ENCODE measurements around the gene TBC1D8. TPM values are rescaled to one million over a fixed set of nuclear protein-coding genes. Genes with fewer than 3 reads are reported as not detected.

The TBC1D8 gene
- total RNA-seq, 3 donors from 2014 or later (not counting 1 experiment from before 2014, with no cell fraction given): 2.2 to 8.7 (median 5.1) TPM

DNA sequence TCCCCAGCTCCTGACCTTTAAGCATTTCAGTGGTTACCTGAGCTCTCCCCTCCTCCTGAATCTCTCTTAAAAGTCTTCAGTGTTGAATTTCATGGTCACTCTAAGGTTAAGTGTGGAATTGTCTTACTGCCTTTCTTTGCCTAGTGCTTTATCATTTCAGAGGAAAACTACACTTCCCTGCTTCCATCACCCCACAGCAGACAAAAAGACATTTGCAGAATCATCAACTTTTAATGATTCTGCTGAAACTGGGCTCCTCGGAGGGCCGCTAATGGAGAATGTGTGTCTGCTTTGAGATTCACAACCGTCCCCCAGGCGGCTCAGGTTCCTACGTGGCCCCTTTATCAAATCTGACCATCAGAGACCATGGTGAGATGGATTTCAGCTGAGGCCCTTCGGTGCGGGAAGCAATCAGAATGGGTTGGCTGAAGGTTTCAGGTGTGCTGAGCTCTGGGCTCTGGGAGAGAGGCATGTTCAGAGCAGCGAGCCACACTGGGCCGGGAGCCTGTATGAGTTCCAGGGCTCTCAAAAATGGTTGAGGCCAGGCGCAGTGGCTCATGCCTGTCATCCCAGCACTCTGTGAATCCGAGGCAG, 41.9 kb upstream of the TBC1D8 start:
- TF ChIP-seq, protein P1, sequence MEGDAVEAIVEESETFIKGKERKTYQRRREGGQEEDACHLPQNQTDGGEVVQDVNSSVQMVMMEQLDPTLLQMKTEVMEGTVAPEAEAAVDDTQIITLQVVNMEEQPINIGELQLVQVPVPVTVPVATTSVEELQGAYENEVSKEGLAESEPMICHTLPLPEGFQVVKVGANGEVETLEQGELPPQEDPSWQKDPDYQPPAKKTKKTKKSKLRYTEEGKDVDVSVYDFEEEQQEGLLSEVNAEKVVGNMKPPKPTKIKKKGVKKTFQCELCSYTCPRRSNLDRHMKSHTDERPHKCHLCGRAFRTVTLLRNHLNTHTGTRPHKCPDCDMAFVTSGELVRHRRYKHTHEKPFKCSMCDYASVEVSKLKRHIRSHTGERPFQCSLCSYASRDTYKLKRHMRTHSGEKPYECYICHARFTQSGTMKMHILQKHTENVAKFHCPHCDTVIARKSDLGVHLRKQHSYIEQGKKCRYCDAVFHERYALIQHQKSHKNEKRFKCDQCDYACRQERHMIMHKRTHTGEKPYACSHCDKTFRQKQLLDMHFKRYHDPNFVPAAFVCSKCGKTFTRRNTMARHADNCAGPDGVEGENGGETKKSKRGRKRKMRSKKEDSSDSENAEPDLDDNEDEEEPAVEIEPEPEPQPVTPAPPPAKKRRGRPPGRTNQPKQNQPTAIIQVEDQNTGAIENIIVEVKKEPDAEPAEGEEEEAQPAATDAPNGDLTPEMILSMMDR (IDR thresholded peaks at IDR 0.05): no peak
- Histone ChIP-seq H3K9me3 (ENCODE audit: control insufficient read depth, insufficient read depth, low read length) (peaks cover 10% of the 10 kb centered on the region), H3K4me3 (ENCODE audit: low read length) (no peak overlapping the region), H3K27ac (ENCODE audit: low read length) (no peak overlapping the region), H3K36me3 (ENCODE audit: control insufficient read depth, insufficient read depth, low read length) (no peaks in the 10 kb centered on the region), H3K27me3 (ENCODE audit: control insufficient read depth, insufficient read depth, low read length) (no peaks in the 10 kb centered on the region), H3K4me1 (ENCODE audit: control insufficient read depth, insufficient read depth, low read length) (peaks cover 4% of the 10 kb centered on the region)
- DNase-seq (no peak), ATAC-seq (no peak)
- 88% methylated on average over 11 of the region's 11 CpGs for WGBS (ENCODE audit: insufficient coverage)
- H3K4me3 Mint-ChIP-seq: no peak overlapping the region
- H3K9me3 Mint-ChIP-seq: no peaks in the 10 kb centered on the region
- H3K27ac Mint-ChIP-seq: no peak overlapping the region
- peaks cover 8 to 14% of the 10 kb centered on the region in 2 donors for H3K27me3 Mint-ChIP-seq (ENCODE audit: low read depth in 2 of 2)
- H3K36me3 Mint-ChIP-seq: no peaks in the 10 kb centered on the region
- intact Hi-C loops (cut with micrococcal nuclease): no loop called here
- H3K4me1 Mint-ChIP-seq: no peaks in the 10 kb centered on the region

DNA sequence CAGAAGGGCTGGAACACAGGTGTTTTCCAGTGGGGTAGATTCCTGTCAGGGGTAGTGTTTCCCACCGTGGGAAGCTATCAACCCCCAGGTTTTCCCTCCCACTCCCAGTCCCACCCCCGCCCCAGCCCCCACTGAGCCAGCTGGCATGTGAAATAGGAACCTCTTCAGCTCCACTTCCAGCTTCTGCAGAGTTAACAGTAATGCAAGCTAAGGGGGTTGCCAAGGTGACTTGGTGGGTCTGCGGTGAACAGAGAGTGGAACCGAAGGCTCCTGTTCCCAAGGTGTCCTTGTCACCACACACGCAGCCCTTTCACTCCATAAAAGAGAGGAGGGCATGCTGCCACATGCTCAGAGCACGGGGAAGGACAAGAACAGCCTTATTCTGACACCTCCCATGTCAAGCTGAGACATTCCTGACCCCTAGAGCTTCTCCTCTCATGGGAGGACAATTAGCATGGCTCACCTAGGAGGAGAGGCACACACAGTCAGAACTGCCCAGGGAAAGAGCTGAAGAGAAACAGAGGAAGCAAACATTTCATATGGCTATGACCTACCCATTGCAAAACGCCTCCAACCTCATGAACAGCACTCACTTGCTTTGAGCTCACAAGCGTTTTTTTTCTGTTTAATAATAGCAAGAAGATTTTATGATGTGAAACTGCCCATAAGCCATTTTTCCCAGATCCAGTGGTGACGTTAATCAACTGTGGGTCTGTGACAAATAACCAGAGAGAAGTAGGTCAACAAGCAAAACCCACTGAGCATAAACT, 39.8 kb upstream of the TBC1D8 start:
- TF ChIP-seq, protein P1 (IDR thresholded peaks at IDR 0.05): no peak
- Histone ChIP-seq H3K4me3 (ENCODE audit: low read length) (no peak overlapping the region), H3K9me3 (ENCODE audit: control insufficient read depth, insufficient read depth, low read length) (peaks cover 10% of the 10 kb centered on the region), H3K36me3 (ENCODE audit: control insufficient read depth, insufficient read depth, low read length) (no peaks in the 10 kb centered on the region), H3K27ac (ENCODE audit: low read length) (no peak overlapping the region), H3K27me3 (ENCODE audit: control insufficient read depth, insufficient read depth, low read length) (no peaks in the 10 kb centered on the region), H3K4me1 (ENCODE audit: control insufficient read depth, insufficient read depth, low read length) (peaks cover 4% of the 10 kb centered on the region)
- H3K4me1 Mint-ChIP-seq: no peaks in the 10 kb centered on the region
- peaks cover 3 to 4% of the 10 kb centered on the region in 2 donors for H3K27me3 Mint-ChIP-seq (ENCODE audit: low read depth in 2 of 2)
- DNase-seq: no peak
- intact Hi-C loops (cut with micrococcal nuclease): no loop called here
- H3K4me3 Mint-ChIP-seq: no peak overlapping the region
- no peak overlapping the region for H3K27ac Mint-ChIP-seq
- H3K36me3 Mint-ChIP-seq: no peaks in the 10 kb centered on the region
- no peak for ATAC-seq
- WGBS (ENCODE audit: insufficient coverage): 37% methylated on average over 5 of the region's 9 CpGs
- H3K9me3 Mint-ChIP-seq: no peaks in the 10 kb centered on the region

DNA sequence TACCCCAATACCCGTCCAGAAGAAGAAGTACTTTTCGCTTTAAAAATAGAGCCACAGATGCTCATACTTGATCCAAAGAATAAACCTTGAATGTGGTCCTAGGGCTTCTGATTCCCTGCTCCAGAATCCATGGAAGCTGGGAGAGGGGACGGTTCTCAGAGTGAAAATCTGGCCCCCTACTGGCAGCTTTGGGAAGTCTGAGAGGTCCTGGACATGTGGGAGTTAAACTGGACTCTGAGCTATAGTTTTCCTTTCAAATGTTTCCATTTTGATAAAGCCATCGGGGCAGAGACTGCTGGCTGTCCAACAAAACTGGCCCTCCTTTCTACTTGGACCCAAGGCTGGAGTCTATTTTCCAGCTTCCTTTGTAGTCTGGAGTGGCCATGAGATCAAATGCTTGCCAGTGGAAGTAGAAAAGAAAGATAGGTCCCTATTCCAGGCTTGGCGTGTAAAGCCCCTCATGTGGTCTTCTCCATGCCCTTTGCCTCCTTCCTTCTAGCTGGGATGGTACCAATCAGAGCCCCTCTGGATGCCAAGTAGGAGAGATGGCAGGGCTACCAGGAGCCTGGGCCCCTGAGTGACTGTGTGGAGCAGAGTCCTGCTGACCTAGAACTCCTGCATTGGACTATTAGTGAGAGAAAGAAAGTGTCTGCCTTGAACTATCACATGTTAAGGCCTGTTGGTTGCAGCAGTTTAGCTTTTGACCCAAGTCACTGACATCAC, 37.7 kb upstream of the TBC1D8 start:
- Mint-ChIP-seq H3K27ac (no peak overlapping the region), H3K9me3 (no peaks in the 10 kb centered on the region), H3K4me1 (no peaks in the 10 kb centered on the region), H3K36me3 (no peaks in the 10 kb centered on the region), H3K27me3 (ENCODE audit: low read depth in 2 of 2) (peaks cover 0 to 4% of the 10 kb centered on the region in 2 donors), H3K4me3 (no peak overlapping the region)
- H3K4me1 ChIP-seq (ENCODE audit: control insufficient read depth, insufficient read depth, low read length): peaks cover 4% of the 10 kb centered on the region
- DNase-seq (no peak), ATAC-seq (no peak)
- intact Hi-C loops (cut with micrococcal nuclease): no loop called here
- no peaks in the 10 kb centered on the region for H3K27me3 ChIP-seq (ENCODE audit: control insufficient read depth, insufficient read depth, low read length)
- TF ChIP-seq, protein P1 (IDR thresholded peaks at IDR 0.05): no peak
- 91% methylated on average over 5 of the region's 5 CpGs for WGBS (ENCODE audit: insufficient coverage)
- H3K36me3 ChIP-seq (ENCODE audit: control insufficient read depth, insufficient read depth, low read length): no peaks in the 10 kb centered on the region
- no peak overlapping the region for H3K27ac ChIP-seq (ENCODE audit: low read length)
- peaks cover 10% of the 10 kb centered on the region for H3K9me3 ChIP-seq (ENCODE audit: control insufficient read depth, insufficient read depth, low read length)
- no peak overlapping the region for H3K4me3 ChIP-seq (ENCODE audit: low read length)
